ENCODE results near the gene MYH7. TPM values are rescaled to one million over a fixed set of nuclear protein-coding genes. Genes with fewer than 3 reads are reported as not detected.
A peak's percentile ranks its signal among the peaks of the same experiment; 100 is the strongest.
"Not testable (repeated sequence)": the region's sequence is repeated elsewhere in the genome, so short reads cannot be mapped to it uniquely, and the experiment has no call there.

The MYH7 gene
- total and polyA plus RNA-seq, 5 experiments from 2014 or later: not detected

- H3K4me1 Mint-ChIP-seq: peaks cover 0 to 8% (median 2%) of the 10 kb centered on the region in 4 donors
Measured at GRCh38 chr14:23406725-23407355, 28.6 kb downstream of the MYH7 start.

GRCh38 chr14:23406244-23406643 lies 29.2 kb downstream of the MYH7 start:
- peak overlapping the region in 1 of 10 donors; percentile 37 for H3K27ac Mint-ChIP-seq
- H3K36me3 Mint-ChIP-seq: no peaks in the 10 kb centered on the region
- peaks cover 0 to 8% (median 2%) of the 10 kb centered on the region in 4 donors for H3K4me1 Mint-ChIP-seq
- peak in 1 of 10 donors; percentile 13 for DNase-seq
- H3K27me3 Mint-ChIP-seq: peaks cover 5 to 31% (median 26%) of the 10 kb centered on the region in 5 donors
- no peak overlapping the region for H3K4me3 Mint-ChIP-seq
- no peaks in the 10 kb centered on the region for H3K9me3 Mint-ChIP-seq
- ATAC-seq: no peak
- POLR2A ChIA-PET: no interaction called here

More at GRCh38 chr14:23406725-23407355, 28.6 kb downstream of the MYH7 start:
- Mint-ChIP-seq H3K9me3 (no peaks in the 10 kb centered on the region), H3K27ac (peak overlapping the region in 1 of 10 donors; percentile 22), H3K27me3 (peaks cover 4 to 31% (median 24%) of the 10 kb centered on the region in 5 donors), H3K36me3 (no peaks in the 10 kb centered on the region), H3K4me3 (no peak overlapping the region)
- DNase-seq (peak in 1 of 10 donors; percentile 48), ATAC-seq (no peak)
- POLR2A ChIA-PET: no interaction called here

- Mint-ChIP-seq H3K4me3 (no peak overlapping the region), H3K27me3 (peaks cover 5 to 26% (median 24%) of the 10 kb centered on the region in 5 donors), H3K4me1 (peaks cover 0 to 8% (median 2%) of the 10 kb centered on the region in 4 donors), H3K36me3 (no peaks in the 10 kb centered on the region), H3K9me3 (no peaks in the 10 kb centered on the region), H3K27ac (no peak overlapping the region)
- DNase-seq: peak in 1 of 10 donors; percentile 27
- no peak for ATAC-seq
- POLR2A ChIA-PET: no interaction called here
Measured at GRCh38 chr14:23405516-23406025, 29.9 kb downstream of the MYH7 start.

- Mint-ChIP-seq H3K27me3 (peaks cover 5 to 26% (median 19%) of the 10 kb centered on the region in 5 donors), H3K27ac (no peak overlapping the region), H3K4me3 (no peak overlapping the region), H3K36me3 (no peaks in the 10 kb centered on the region), H3K9me3 (no peaks in the 10 kb centered on the region), H3K4me1 (peaks cover 0 to 8% (median 2%) of the 10 kb centered on the region in 4 donors)
- POLR2A ChIA-PET: no interaction called here
- DNase-seq: peak in 1 of 10 donors; percentile 37
- no peak for ATAC-seq
Measured at GRCh38 chr14:23405096-23405495, 30.4 kb downstream of the MYH7 start.

GRCh38 chr14:23404331-23404900 lies 31.0 kb downstream of the MYH7 start:
- Mint-ChIP-seq H3K4me1 (peaks cover 0 to 8% (median 2%) of the 10 kb centered on the region in 4 donors), H3K27me3 (peaks cover 5 to 26% (median 19%) of the 10 kb centered on the region in 5 donors), H3K9me3 (no peaks in the 10 kb centered on the region), H3K27ac (no peak overlapping the region), H3K4me3 (no peak overlapping the region), H3K36me3 (no peaks in the 10 kb centered on the region)
- DNase-seq (no peak), ATAC-seq (no peak)
- POLR2A ChIA-PET: no interaction called here

GRCh38 chr14:23403908-23404307 lies 31.6 kb downstream of the MYH7 start:
- no peak for ATAC-seq
- H3K27me3 Mint-ChIP-seq: peaks cover 5 to 24% (median 19%) of the 10 kb centered on the region in 5 donors
- no peaks in the 10 kb centered on the region for H3K36me3 Mint-ChIP-seq
- no peaks in the 10 kb centered on the region for H3K9me3 Mint-ChIP-seq
- no peak overlapping the region for H3K4me3 Mint-ChIP-seq
- POLR2A ChIA-PET: no interaction called here
- peaks cover 0 to 8% (median 2%) of the 10 kb centered on the region in 4 donors for H3K4me1 Mint-ChIP-seq
- no peak overlapping the region for H3K27ac Mint-ChIP-seq
- no peak for DNase-seq

GRCh38 chr14:23403139-23403438 lies 32.4 kb downstream of the MYH7 start:
- no peak for ATAC-seq
- Mint-ChIP-seq H3K27me3 (peaks cover 7 to 24% (median 20%) of the 10 kb centered on the region in 5 donors), H3K9me3 (no peaks in the 10 kb centered on the region), H3K27ac (peak overlapping the region in 1 of 10 donors; percentile 70), H3K36me3 (no peaks in the 10 kb centered on the region), H3K4me3 (no peak overlapping the region), H3K4me1 (peaks cover 0 to 8% (median 2%) of the 10 kb centered on the region in 4 donors)
- peak in 1 of 10 donors; percentile 53 for DNase-seq
- POLR2A ChIA-PET: no interaction called here

GRCh38 chr14:23402296-23403138 lies 32.9 kb downstream of the MYH7 start:
- Mint-ChIP-seq H3K27me3 (peaks cover 4 to 24% (median 19%) of the 10 kb centered on the region in 5 donors), H3K9me3 (no peaks in the 10 kb centered on the region), H3K4me3 (no peak overlapping the region), H3K4me1 (peaks cover 0 to 8% (median 2%) of the 10 kb centered on the region in 4 donors), H3K36me3 (no peaks in the 10 kb centered on the region), H3K27ac (peak overlapping the region in 2 of 10 donors; percentile 21 to 70)
- POLR2A ChIA-PET: no interaction called here
- no peak for ATAC-seq
- peak in 1 of 10 donors; percentile 50 for DNase-seq

- ATAC-seq: no peak
- Mint-ChIP-seq H3K27me3 (peaks cover 3 to 21% (median 19%) of the 10 kb centered on the region in 5 donors), H3K4me3 (no peak overlapping the region), H3K9me3 (no peaks in the 10 kb centered on the region), H3K27ac (peak overlapping the region in 1 of 10 donors; percentile 43), H3K4me1 (peaks cover 0 to 5% (median under 1%) of the 10 kb centered on the region in 4 donors), H3K36me3 (no peaks in the 10 kb centered on the region)
- DNase-seq: peak in 1 of 10 donors; percentile 8
- POLR2A ChIA-PET: no interaction called here
Measured at GRCh38 chr14:23401291-23401690, 34.2 kb downstream of the MYH7 start.

- DNase-seq: peak in 1 of 10 donors; percentile 35
- ATAC-seq, POLR2A ChIA-PET, H3K4me1 Mint-ChIP-seq, H3K9me3 Mint-ChIP-seq, H3K27ac Mint-ChIP-seq, H3K36me3 Mint-ChIP-seq, H3K4me3 Mint-ChIP-seq: not testable (repeated sequence)
- H3K27me3 Mint-ChIP-seq: peaks cover 3 to 21% (median 19%) of the 10 kb centered on the region in 5 donors
Measured at GRCh38 chr14:23400496-23401149, 34.8 kb downstream of the MYH7 start.

- H3K4me3 Mint-ChIP-seq: no peak overlapping the region
- no peaks in the 10 kb centered on the region for H3K36me3 Mint-ChIP-seq
- H3K27ac Mint-ChIP-seq: no peak overlapping the region
- no peak for ATAC-seq
- no peaks in the 10 kb centered on the region for H3K9me3 Mint-ChIP-seq
- peak in 1 of 10 donors; percentile 35 for DNase-seq
- peaks cover 3 to 16% (median 14%) of the 10 kb centered on the region in 5 donors for H3K27me3 Mint-ChIP-seq
- POLR2A ChIA-PET: no interaction called here
- no peaks in the 10 kb centered on the region for H3K4me1 Mint-ChIP-seq
Measured at GRCh38 chr14:23399591-23399990, 35.9 kb downstream of the MYH7 start.

GRCh38 chr14:23399136-23399535 lies 36.3 kb downstream of the MYH7 start:
- no peaks in the 10 kb centered on the region for H3K9me3 Mint-ChIP-seq
- H3K4me1 Mint-ChIP-seq: no peaks in the 10 kb centered on the region
- peak overlapping the region in 1 of 10 donors; percentile 41 for H3K27ac Mint-ChIP-seq
- no peak overlapping the region for H3K4me3 Mint-ChIP-seq
- POLR2A ChIA-PET: no interaction called here
- ATAC-seq (no peak), DNase-seq (no peak)
- peaks cover 3 to 17% (median 14%) of the 10 kb centered on the region in 5 donors for H3K27me3 Mint-ChIP-seq
- no peaks in the 10 kb centered on the region for H3K36me3 Mint-ChIP-seq

Measured in naive thymus-derived CD8-positive, alpha-beta T cell (primary cell).